Tibial artery (tissue), 4 donors: ENCODE results near the gene ULK2.

Experiments used
- DNase-seq, 2 donors: peaks; one replicate each; pipeline ENCODE4 v3.0.0-alpha.2; 2019
- H3K27ac ChIP-seq, 2 donors: fragments of 200-600 bp; sonication (generic) in 1 of 2; 1 replicate in 1 of 2; 2 replicates in 1 of 2; pipeline ENCODE4 v1.5.1; 2018 to 2019; ENCODE audit warnings: mild to moderate bottlenecking in 1 of 2
- H3K27me3 ChIP-seq, 2 donors: fragments of 200-600 bp; sonication (generic) in 1 of 2; one replicate each; pipeline versions ENCODE4 v1.5.1 to v1.6.0; 2016 to 2019
- H3K36me3 ChIP-seq, 3 donors: fragments of 200-600 bp; sonication (generic) in 2 of 3; one replicate each; pipeline ENCODE4 v1.5.1; 2016 to 2019; ENCODE audit warnings: mild to moderate bottlenecking in 2 of 3
- H3K4me1 ChIP-seq, 4 donors: fragments of 200-600 bp; sonication (generic) in 2 of 4; 1 replicate in 3 of 4; 2 replicates in 1 of 4; pipeline ENCODE4 v1.5.1; 2016 to 2019
- H3K4me3 ChIP-seq, 2 donors: fragments of 200-600 bp; sonication (generic) in 1 of 2; 1 replicate in 1 of 2; 2 replicates in 1 of 2; pipeline ENCODE4 v1.5.1; 2018 to 2019; ENCODE audit warnings: mild to moderate bottlenecking in 2 of 2
- H3K9me3 ChIP-seq, 3 donors: fragments of 200-600 bp; sonication (generic) in 1 of 3; one replicate each; pipeline ENCODE4 v1.5.1; 2016 to 2019
- CTCF ChIP-seq, 2 experiments: fragments of 200-600 bp in 1 of 2; fragments of 450-650 bp in 1 of 2; IDR thresholded peaks; one replicate each; pipeline ENCODE4 v1.5.1; 2017 to 2019; ENCODE audit warnings: antibody characterized with exemption in 2 of 2, mild to moderate bottlenecking in 1 of 2, moderate library complexity in 1 of 2
- intact Hi-C: fragments of 100-400 bp; cut with DNase I; formaldehyde crosslinking; loops from one replicate; pipeline ENCODE4 v1.15.0; 2023; ENCODE audit warnings: low total_unique reads

ULK2 gene

GRCh38 chr17:19739241-19740201 lies 128.2 kb downstream of the ULK2 start:
- no peak for DNase-seq
- no peaks in the 10 kb centered on the region for H3K9me3 ChIP-seq
- H3K27ac ChIP-seq, result no peak overlapping the region
- TF ChIP-seq CTCF (IDR thresholded peaks at IDR 0.05), result no peak
- no peaks in the 10 kb centered on the region for H3K36me3 ChIP-seq
- intact Hi-C loops, result no loop called here
- no peaks in the 10 kb centered on the region for H3K27me3 ChIP-seq
- no peak overlapping the region for H3K4me3 ChIP-seq
- H3K4me1 ChIP-seq, result peaks cover 0 to 4% (median 2%) of the 10 kb centered on the region in 4 donors

GRCh38 chr17:19738757-19739156 lies 129.0 kb downstream of the ULK2 start:
- no peak for DNase-seq
- Histone ChIP-seq H3K27ac (no peak overlapping the region), H3K36me3 (no peaks in the 10 kb centered on the region), H3K4me3 (no peak overlapping the region), H3K4me1 (no peaks in the 10 kb centered on the region), H3K9me3 (no peaks in the 10 kb centered on the region), H3K27me3 (no peaks in the 10 kb centered on the region)
- intact Hi-C loops, result no loop called here
- TF ChIP-seq CTCF (IDR thresholded peaks at IDR 0.05), result no peak

- no peaks in the 10 kb centered on the region for H3K9me3 ChIP-seq
- intact Hi-C loops, result no loop called here
- no peaks in the 10 kb centered on the region for H3K4me1 ChIP-seq
- H3K27me3 ChIP-seq, result no peaks in the 10 kb centered on the region
- H3K36me3 ChIP-seq, result no peaks in the 10 kb centered on the region
- no peak overlapping the region for H3K27ac ChIP-seq
- DNase-seq, result no peak
- H3K4me3 ChIP-seq, result no peak overlapping the region
- TF ChIP-seq CTCF (IDR thresholded peaks at IDR 0.05), result no peak
Measured at GRCh38 chr17:19738073-19738449, 129.7 kb downstream of the ULK2 start.

- intact Hi-C loops, result no loop called here
- Histone ChIP-seq H3K9me3 (no peaks in the 10 kb centered on the region), H3K27ac (no peak overlapping the region), H3K4me1 (no peaks in the 10 kb centered on the region), H3K4me3 (no peak overlapping the region), H3K27me3 (no peaks in the 10 kb centered on the region), H3K36me3 (no peaks in the 10 kb centered on the region)
- DNase-seq, result no peak
- TF ChIP-seq CTCF (IDR thresholded peaks at IDR 0.05), result no peak
Measured at GRCh38 chr17:19737305-19738072, 130.2 kb downstream of the ULK2 start.

GRCh38 chr17:19736071-19736470 lies 131.7 kb downstream of the ULK2 start:
- intact Hi-C loops, result no loop called here
- Histone ChIP-seq H3K36me3 (no peaks in the 10 kb centered on the region), H3K4me3 (no peak overlapping the region), H3K27me3 (no peaks in the 10 kb centered on the region), H3K4me1 (peaks cover 0 to 3% (median 0%) of the 10 kb centered on the region in 4 donors), H3K9me3 (no peaks in the 10 kb centered on the region), H3K27ac (no peak overlapping the region)
- TF ChIP-seq CTCF (IDR thresholded peaks at IDR 0.05), result no peak
- DNase-seq, result no peak
